H1 (cell line): ENCODE measurements around the gene UGT2B7. TPM values are rescaled to one million over a fixed set of nuclear protein-coding genes. Genes with fewer than 3 reads are reported as not detected.

Experiments used
- CHD7 ChIP-seq: fragments of 300-600 bp; sonication (generic); IDR thresholded peaks from 2 replicates; pipeline ENCODE4 v1.7.1; 2012; ENCODE audit warnings: low read length, moderate library complexity, mild to moderate bottlenecking, inconsistent platforms; ENCODE audit not compliant: insufficient replicate concordance
- polyA plus RNA-seq, 7 experiments: library from polyadenylated mRNA; depleted of rRNA in 3 of 7; stranded (reverse) in 5 of 7; unstranded in 2 of 7; fragments of >200 nt in 5 of 7; fragments of 200-250 nt in 2 of 7; gene quantifications; 1 replicate in 5 of 7; 2 replicates in 1 of 7; 4 replicates in 1 of 7; pipeline versions ENCODE4 v1.2.1 to v1.2.3, GENCODE V29; 2011 to 2013; ENCODE audit warnings: missing spikeins in 2 of 7, mixed read lengths in 2 of 7
- total RNA-seq: library from RNA; stranded (reverse); fragmentation: NEBNext Ultra II Directional; extraction: Animal tissue kit (Norgen Biotek cat#: 25700); gene quantifications from 2 replicates; pipeline ENCODE4 v1.2.1, GENCODE V29; 2021

Gene UGT2B7
- total and polyA plus RNA-seq, 2 of the 8 experiments (the other 6 are each of a cell fraction or from before 2014, with no cell fraction given): not detected

GRCh38 chr4:69096810-69097209 is 536 bp downstream of the UGT2B7 start (continued):
- TF ChIP-seq CHD7: no peak
